PC-9 (cell line): Measurements from ENCODE around the gene LIN9. TPM values are rescaled to one million over a fixed set of nuclear protein-coding genes. Genes with fewer than 3 reads are reported as not detected.
A peak's percentile ranks its signal among the peaks of the same experiment; 100 is the strongest.

Experiments
- BruUV-seq: library from RNA; stranded (reverse); fragments of 400-500 nt; replicated peaks from 2 replicates; lab custom pipeline; 2021; lab: Mats Ljungman, UMichigan
- CTCF ChIA-PET: fragments of 300-600 bp; sonication (Branson Sonifier 250); formaldehyde crosslinking; loops from one replicate; lab custom pipeline; 2022; ENCODE audit warnings: antibody characterized with exemption; lab: Charles Lee
- POLR2A ChIA-PET: fragments of 300-600 bp; sonication (Branson Sonifier 250); formaldehyde crosslinking; loops from one replicate; lab custom pipeline; 2022; ENCODE audit warnings: antibody characterized with exemption; ENCODE audit not compliant: unreplicated experiment; lab: Charles Lee
- DNase-seq, 2 experiments: peaks; one replicate each; pipeline versions ENCODE4 v3.0.0 to v3.0.0-alpha.2; 2015 to 2022; ENCODE audit warnings: mixed read lengths in 1 of 2
- H2AFZ ChIP-seq: fragments of 200-600 bp; sonication (generic); 2 replicates; pipeline ENCODE4 v1.8.1; 2017; ENCODE audit warnings: antibody characterized with exemption
- H3F3A ChIP-seq: fragments of 200-600 bp; sonication (generic); 2 replicates; pipeline ENCODE4 v1.8.1; 2017; ENCODE audit warnings: antibody characterized with exemption, mild to moderate bottlenecking, low read depth; ENCODE audit not compliant: insufficient read depth
- H3K27ac ChIP-seq: fragments of 200-600 bp; sonication (generic); 2 replicates; pipeline ENCODE4 v1.6.1; 2016; ENCODE audit warnings: mixed run types
- H3K27me3 ChIP-seq: fragments of 200-600 bp; sonication (generic); 2 replicates; pipeline ENCODE4 v1.6.1; 2016; ENCODE audit warnings: low read depth, mixed run types; ENCODE audit not compliant: insufficient read depth
- H3K36me3 ChIP-seq: fragments of 200-600 bp; sonication (generic); 2 replicates; pipeline ENCODE4 v1.6.1; 2016; ENCODE audit warnings: low read depth, mixed run types
- H3K4me1 ChIP-seq: fragments of 200-600 bp; sonication (generic); replicated peaks from 2 replicates; pipeline ENCODE4 v1.6.1; 2016; ENCODE audit warnings: mixed run types; ENCODE audit not compliant: insufficient read depth
- H3K4me2 ChIP-seq: fragments of 200-600 bp; sonication (generic); 2 replicates; pipeline ENCODE4 v1.6.1; 2017; ENCODE audit warnings: mixed run types
- H3K4me3 ChIP-seq: fragments of 200-600 bp; sonication (generic); 2 replicates; pipeline ENCODE4 v1.6.1; 2016; ENCODE audit warnings: mixed run types
- H3K79me2 ChIP-seq: fragments of 200-600 bp; sonication (generic); 2 replicates; pipeline ENCODE4 v1.6.1; 2017; ENCODE audit warnings: low read depth, mixed run types
- H3K9me2 ChIP-seq: fragments of 200-600 bp; sonication (generic); 2 replicates; pipeline ENCODE4 v1.8.1; 2017; ENCODE audit warnings: mild to moderate bottlenecking; ENCODE audit not compliant: insufficient read depth
- H3K9me3 ChIP-seq: fragments of 200-600 bp; sonication (generic); 2 replicates; pipeline ENCODE4 v1.8.1; 2016; ENCODE audit warnings: low read depth; ENCODE audit not compliant: insufficient read depth
- H4K20me1 ChIP-seq: fragments of 200-600 bp; sonication (generic); 2 replicates; pipeline ENCODE4 v1.8.1; 2017; ENCODE audit not compliant: insufficient read depth
- EZH2 ChIP-seq: fragments of 200-600 bp; sonication (generic); IDR thresholded peaks from 2 replicates; pipeline ENCODE4 v1.8.0; 2017; ENCODE audit warnings: antibody characterized with exemption, low read depth
- intact Hi-C: fragments of 100-400 bp; cut with micrococcal nuclease; formaldehyde crosslinking; loops from one replicate; pipeline ENCODE4 v1.10.0; 2022; ENCODE audit not compliant: unreplicated experiment
- total RNA-seq: library from RNA; stranded (reverse); gene quantifications from 2 replicates; pipeline ENCODE4 v1.2.3, GENCODE V29; 2021
- TF ChIP-seq, protein P1 (sequence below): fragments of 200-600 bp; sonication (generic); conservative IDR thresholded peaks from 2 replicates; pipeline ENCODE4 v1.6.1; 2017; ENCODE audit warnings: mixed run types, antibody characterized with exemption, mild to moderate bottlenecking, moderate library complexity

Gene LIN9
- total RNA-seq, 1 experiment from 2014 or later: 12.1 TPM

DNA sequence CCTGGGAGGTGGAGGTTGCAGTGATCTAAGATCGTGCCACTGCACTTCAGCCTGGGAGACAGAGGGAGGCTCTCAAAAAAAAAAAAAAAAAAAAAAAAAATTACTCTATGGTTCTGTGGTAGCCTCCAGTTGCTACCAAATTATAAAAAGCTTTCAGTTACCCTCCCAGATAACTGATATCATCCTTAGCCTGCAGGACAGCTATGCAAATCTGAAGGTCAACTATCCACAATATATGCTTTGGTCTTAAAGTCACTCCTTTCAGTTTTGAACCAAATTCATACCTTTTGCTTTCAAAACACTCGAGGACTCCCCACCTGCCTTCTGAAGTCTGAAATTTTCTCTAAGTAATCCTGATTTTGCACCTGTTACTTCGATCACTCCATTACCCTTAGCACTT, 82.4 kb downstream of the LIN9 start:
- H3K36me3 ChIP-seq: no peaks in the 10 kb centered on the region
- peaks cover 5% of the 10 kb centered on the region for H3F3A ChIP-seq
- no peak overlapping the region for H2AFZ ChIP-seq
- ChIA-PET POLR2A (no interaction called here), CTCF (no interaction called here)
- H4K20me1 ChIP-seq: no peaks in the 10 kb centered on the region
- H3K9me2 ChIP-seq: no peaks in the 10 kb centered on the region
- DNase-seq: no peak
- H3K4me2 ChIP-seq: no peak overlapping the region
- H3K4me1 ChIP-seq: no peaks in the 10 kb centered on the region
- intact Hi-C loops: no loop called here
- TF ChIP-seq, protein P1, sequence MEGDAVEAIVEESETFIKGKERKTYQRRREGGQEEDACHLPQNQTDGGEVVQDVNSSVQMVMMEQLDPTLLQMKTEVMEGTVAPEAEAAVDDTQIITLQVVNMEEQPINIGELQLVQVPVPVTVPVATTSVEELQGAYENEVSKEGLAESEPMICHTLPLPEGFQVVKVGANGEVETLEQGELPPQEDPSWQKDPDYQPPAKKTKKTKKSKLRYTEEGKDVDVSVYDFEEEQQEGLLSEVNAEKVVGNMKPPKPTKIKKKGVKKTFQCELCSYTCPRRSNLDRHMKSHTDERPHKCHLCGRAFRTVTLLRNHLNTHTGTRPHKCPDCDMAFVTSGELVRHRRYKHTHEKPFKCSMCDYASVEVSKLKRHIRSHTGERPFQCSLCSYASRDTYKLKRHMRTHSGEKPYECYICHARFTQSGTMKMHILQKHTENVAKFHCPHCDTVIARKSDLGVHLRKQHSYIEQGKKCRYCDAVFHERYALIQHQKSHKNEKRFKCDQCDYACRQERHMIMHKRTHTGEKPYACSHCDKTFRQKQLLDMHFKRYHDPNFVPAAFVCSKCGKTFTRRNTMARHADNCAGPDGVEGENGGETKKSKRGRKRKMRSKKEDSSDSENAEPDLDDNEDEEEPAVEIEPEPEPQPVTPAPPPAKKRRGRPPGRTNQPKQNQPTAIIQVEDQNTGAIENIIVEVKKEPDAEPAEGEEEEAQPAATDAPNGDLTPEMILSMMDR: no peak
- no peak for TF ChIP-seq EZH2
- H3K27me3 ChIP-seq: no peaks in the 10 kb centered on the region
- H3K27ac ChIP-seq: no peak overlapping the region
- BruUV-seq: TSS peak; percentile 12
- H3K79me2 ChIP-seq: no peaks in the 10 kb centered on the region
- no peak overlapping the region for H3K4me3 ChIP-seq
- no peaks in the 10 kb centered on the region for H3K9me3 ChIP-seq

DNA sequence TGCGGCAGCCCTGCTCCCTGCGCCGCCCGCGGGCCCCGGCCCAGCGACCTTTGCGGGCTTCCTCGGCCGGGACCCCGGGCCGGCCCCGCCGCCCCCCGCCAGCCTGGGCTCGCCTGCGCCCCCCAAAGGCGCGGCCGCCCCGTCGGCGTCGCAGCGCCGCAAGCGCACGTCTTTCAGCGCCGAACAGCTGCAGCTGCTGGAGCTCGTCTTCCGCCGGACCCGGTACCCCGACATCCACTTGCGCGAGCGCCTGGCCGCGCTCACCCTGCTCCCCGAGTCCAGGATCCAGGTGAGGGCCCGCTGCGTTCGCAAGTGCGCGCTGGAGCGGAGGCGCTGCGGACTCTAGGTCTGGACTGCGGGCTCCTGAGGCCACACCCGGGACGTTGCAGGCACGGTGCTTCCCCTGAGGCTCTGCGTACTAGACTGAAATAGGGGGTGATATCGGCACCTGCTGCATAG, 85.1 kb downstream of the LIN9 start:
- no peaks in the 10 kb centered on the region for H3K36me3 ChIP-seq
- no peak overlapping the region for H2AFZ ChIP-seq
- no peaks in the 10 kb centered on the region for H3K27me3 ChIP-seq
- intact Hi-C loops: no loop called here
- no peaks in the 10 kb centered on the region for H3K9me3 ChIP-seq
- TF ChIP-seq, protein P1: no peak
- no peak for TF ChIP-seq EZH2
- H3K4me2 ChIP-seq: no peak overlapping the region
- no peaks in the 10 kb centered on the region for H4K20me1 ChIP-seq
- ChIA-PET CTCF (no interaction called here), POLR2A (no interaction called here)
- DNase-seq: no peak
- no peaks in the 10 kb centered on the region for H3K79me2 ChIP-seq
- no peak overlapping the region for H3K4me3 ChIP-seq
- no peak overlapping the region for H3K27ac ChIP-seq
- no peaks in the 10 kb centered on the region for H3K9me2 ChIP-seq
- peaks cover 5% of the 10 kb centered on the region; the same call in 1 of the 2 replicates for H3F3A ChIP-seq
- no peaks in the 10 kb centered on the region for H3K4me1 ChIP-seq
- BruUV-seq: no TSS peak

- DNase-seq: no peak
- Histone ChIP-seq H3K36me3 (no peaks in the 10 kb centered on the region), H3K79me2 (no peaks in the 10 kb centered on the region), H3K9me3 (no peaks in the 10 kb centered on the region), H3K4me2 (no peak within 1 kb of the TSS), H3K4me3 (no peak within 1 kb of the TSS), H3K27me3 (no peaks in the 10 kb centered on the region), H2AFZ (no peak within 1 kb of the TSS), H4K20me1 (no peaks in the 10 kb centered on the region), H3K27ac (no peak within 1 kb of the TSS), H3F3A (peaks cover 5% of the 10 kb centered on the region; the same call in 1 of the 2 replicates), H3K9me2 (no peaks in the 10 kb centered on the region), H3K4me1 (no peaks in the 10 kb centered on the region)
- no peak for TF ChIP-seq EZH2
- TF ChIP-seq, protein P1: no peak
- intact Hi-C loops: no loop called here
- ChIA-PET POLR2A (no interaction called here), CTCF (interaction anchor here (0.7 kb wide), 1 partner anchor 124 kb away, joined by 3 read pairs; no protein-coding TSS in a partner anchor)
- no TSS peak for BruUV-seq
These were observed 85.7 kb downstream of the LIN9 start, which contains the start of gene MIXL1 for GRCh38 chr1:226223157-226223785. MIXL1 (plus strand) TSS chr1:226223664; CDS start chr1:226223682, 18 bp downstream.
